ENCODE measurements around the gene CLCN2.

DNA sequence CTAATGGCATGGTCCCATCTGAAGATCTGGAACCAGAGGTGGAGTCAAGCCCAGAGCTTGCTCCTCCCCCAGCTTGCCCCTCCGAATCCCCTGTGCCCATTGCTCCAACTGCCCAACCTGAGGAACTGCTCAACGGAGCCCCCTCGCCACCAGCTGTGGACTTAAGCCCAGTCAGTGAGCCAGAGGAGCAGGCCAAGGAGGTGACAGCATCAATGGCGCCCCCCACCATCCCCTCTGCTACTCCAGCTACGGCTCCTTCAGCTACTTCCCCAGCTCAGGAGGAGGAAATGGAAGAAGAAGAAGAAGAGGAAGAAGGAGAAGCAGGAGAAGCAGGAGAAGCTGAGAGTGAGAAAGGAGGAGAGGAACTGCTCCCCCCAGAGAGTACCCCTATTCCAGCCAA lies 39.7 kb downstream of the CLCN2 start:
- TF ChIP-seq EZH2 (optimal IDR thresholded peaks at IDR 0.05; ENCODE audit: low read depth, low read length) = no peak
- TF ChIP-seq, protein P1, sequence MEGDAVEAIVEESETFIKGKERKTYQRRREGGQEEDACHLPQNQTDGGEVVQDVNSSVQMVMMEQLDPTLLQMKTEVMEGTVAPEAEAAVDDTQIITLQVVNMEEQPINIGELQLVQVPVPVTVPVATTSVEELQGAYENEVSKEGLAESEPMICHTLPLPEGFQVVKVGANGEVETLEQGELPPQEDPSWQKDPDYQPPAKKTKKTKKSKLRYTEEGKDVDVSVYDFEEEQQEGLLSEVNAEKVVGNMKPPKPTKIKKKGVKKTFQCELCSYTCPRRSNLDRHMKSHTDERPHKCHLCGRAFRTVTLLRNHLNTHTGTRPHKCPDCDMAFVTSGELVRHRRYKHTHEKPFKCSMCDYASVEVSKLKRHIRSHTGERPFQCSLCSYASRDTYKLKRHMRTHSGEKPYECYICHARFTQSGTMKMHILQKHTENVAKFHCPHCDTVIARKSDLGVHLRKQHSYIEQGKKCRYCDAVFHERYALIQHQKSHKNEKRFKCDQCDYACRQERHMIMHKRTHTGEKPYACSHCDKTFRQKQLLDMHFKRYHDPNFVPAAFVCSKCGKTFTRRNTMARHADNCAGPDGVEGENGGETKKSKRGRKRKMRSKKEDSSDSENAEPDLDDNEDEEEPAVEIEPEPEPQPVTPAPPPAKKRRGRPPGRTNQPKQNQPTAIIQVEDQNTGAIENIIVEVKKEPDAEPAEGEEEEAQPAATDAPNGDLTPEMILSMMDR (IDR thresholded peaks at IDR 0.05; ENCODE audit: low read length) = no peak
